HG02642 (cell line): ENCODE data around the gene MED25.
A peak's percentile ranks its signal among the peaks of the same experiment; 100 is the strongest.

Experiments used
- ATAC-seq: cut with Tn5 transposase; IDR thresholded peaks from one replicate; pipeline ENCODE4 v1.9.1; 2021; ENCODE audit warnings: mild to moderate bottlenecking; ENCODE audit not compliant: unreplicated experiment, poor library complexity

MED25 gene

GRCh38 chr19:49869484-49870308, 51.6 kb downstream of the MED25 start:
- peak; percentile 74 for ATAC-seq

- ATAC-seq: no peak
Measured at GRCh38 chr19:49870309-49870901, 52.3 kb downstream of the MED25 start.

- no peak for ATAC-seq
Measured at GRCh38 chr19:49871349-49871985, 53.4 kb downstream of the MED25 start.

GRCh38 chr19:49872245-49873128, 54.4 kb downstream of the MED25 start:
- ATAC-seq: no peak

- ATAC-seq: no peak
Measured at GRCh38 chr19:49873129-49873521, 55.0 kb downstream of the MED25 start.

- no peak for ATAC-seq
Measured at GRCh38 chr19:49873834-49874233, 55.7 kb downstream of the MED25 start.

GRCh38 chr19:49874503-49875157, 56.5 kb downstream of the MED25 start:
- ATAC-seq: no peak

GRCh38 chr19:49875177-49875576, 57.1 kb downstream of the MED25 start:
- no peak for ATAC-seq

- ATAC-seq: peak; percentile 14
Measured at GRCh38 chr19:49875857-49876421, 57.9 kb downstream of the MED25 start.

GRCh38 chr19:49876422-49877019, 58.4 kb downstream of the MED25 start:
- peak; percentile 46 for ATAC-seq

- peak; percentile 61 for ATAC-seq
Measured at GRCh38 chr19:49877020-49877878, 59.2 kb downstream of the MED25 start, which contains the start of the genes AKT1S1 and TBC1D17. AKT1S1 (minus strand) TSS chr19:49877355; CDS start chr19:49873295, 4,060 bp downstream. TBC1D17 (plus strand) TSS chr19:49877702; CDS start chr19:49877724, 22 bp downstream.

GRCh38 chr19:49877879-49878743, 60.0 kb downstream of the MED25 start:
- ATAC-seq: peak; percentile 51

- ATAC-seq: no peak
Measured at GRCh38 chr19:49878744-49879070, 60.6 kb downstream of the MED25 start.

- ATAC-seq: no peak
Measured at GRCh38 chr19:49879243-49879963, 61.3 kb downstream of the MED25 start.

GRCh38 chr19:49880162-49880869, 62.2 kb downstream of the MED25 start:
- ATAC-seq: no peak

GRCh38 chr19:49881186-49881585, 63.1 kb downstream of the MED25 start:
- no peak for ATAC-seq
